ENCODE results near the gene NANS. TPM values are rescaled to one million over a fixed set of nuclear protein-coding genes. Genes with fewer than 3 reads are reported as not detected.

Gene NANS
- total and polyA plus RNA-seq, 10 of the 15 experiments (the other 5 are each of a cell fraction or from before 2014, with no cell fraction given): 21.0 to 126 (median 52.3) TPM

DNA sequence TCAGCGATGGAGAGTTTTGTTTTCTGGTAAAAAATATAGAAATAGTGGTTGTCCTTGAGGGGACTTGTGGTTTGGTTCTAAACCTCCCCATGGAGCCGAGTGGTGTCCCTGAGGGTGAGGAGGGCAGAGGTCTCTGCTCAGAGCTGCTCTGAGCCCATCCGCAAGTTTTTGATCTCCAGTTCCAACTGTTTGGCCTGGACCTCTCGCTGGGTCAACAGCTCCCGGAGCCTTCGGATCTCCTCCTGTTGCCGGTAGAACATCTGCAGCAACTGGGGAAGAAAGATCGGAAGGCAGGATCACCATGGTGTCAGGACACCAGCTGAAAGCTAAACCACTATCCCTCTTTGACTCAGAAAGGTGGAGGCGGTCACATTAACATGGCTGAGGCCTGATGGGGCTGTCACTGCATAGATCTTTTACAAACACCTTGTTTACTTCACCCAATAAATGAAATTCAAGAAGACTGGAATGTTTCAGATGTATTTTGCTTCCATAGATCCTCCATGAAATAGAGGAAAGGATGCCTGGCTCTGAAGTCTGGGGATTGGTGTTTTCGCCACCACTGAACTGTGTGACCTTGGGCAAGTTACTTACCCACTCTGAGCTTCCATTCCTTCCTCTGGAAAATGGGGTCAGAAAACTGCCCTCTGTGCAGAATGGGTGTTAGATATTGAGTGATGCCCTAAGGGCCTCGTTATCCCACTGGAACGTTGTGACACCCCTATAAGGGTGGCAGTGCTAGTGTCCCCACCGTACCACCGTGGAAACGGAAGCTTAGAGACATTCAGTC is 68.3 kb downstream of the NANS start:
- Histone ChIP-seq H3K36me3 (ENCODE audit: control insufficient read depth in 2 of 2, insufficient read depth in 2 of 2, low read length in 1 of 2) (no peaks in the 10 kb centered on the region), H4K20me1 (ENCODE audit: control insufficient read depth, insufficient read depth) (no peaks in the 10 kb centered on the region), H2AFZ (ENCODE audit: control insufficient read depth, low read depth, low read length) (no peak overlapping the region), H3K79me2 (ENCODE audit: control insufficient read depth, insufficient read depth, low read length) (no peaks in the 10 kb centered on the region), H3K4me3 (no peak overlapping the region), H3K9me3 (replicated peaks; ENCODE audit: control insufficient read depth, insufficient read depth, low read length) (no peaks in the 10 kb centered on the region), H3K4me2 (ENCODE audit: control insufficient read depth, insufficient read depth) (no peak overlapping the region), H3K9ac (ENCODE audit: control insufficient read depth, insufficient read depth, low read length) (no peak overlapping the region), H3K4me1 (ENCODE audit: control insufficient read depth, insufficient read depth, low read length) (peaks cover 32% of the 10 kb centered on the region), H3K27me3 (replicated peaks in 1 of 2; ENCODE audit: control insufficient read depth in 2 of 2, insufficient read depth in 2 of 2, low read length in 1 of 2) (no peaks in the 10 kb centered on the region), H3K27ac (ENCODE audit: control insufficient read depth, insufficient read depth) (no peak overlapping the region)
- DNase-seq (ENCODE audit: low read depth, low spot score) (no peak), FAIRE-seq (no peak), ATAC-seq (no peak)
- in situ Hi-C loops (cut with MboI) (no loop called here), intact Hi-C loops (cut with micrococcal nuclease; ENCODE audit: unreplicated experiment) (no loop called here)
- TF ChIP-seq ATF7 (IDR thresholded peaks at IDR 0.05; ENCODE audit: low read depth) (no peak), POLR2A (IDR thresholded peaks at IDR 0.05; ENCODE audit: low read depth, low read length) (no peak), ZNF622 (IDR thresholded peaks at IDR 0.05) (no peak), NFIC (IDR thresholded peaks at IDR 0.05; ENCODE audit: low read depth, low read length) (no peak), CHD1 (IDR thresholded peaks at IDR 0.05; ENCODE audit: low read depth, low read length) (no peak), FOS (IDR thresholded peaks at IDR 0.05; ENCODE audit: borderline replicate concordance, extremely low read depth, insufficient read length) (no peak), REST (IDR thresholded peaks at IDR 0.05; ENCODE audit: low read depth, low read length) (no peak)
- TF ChIP-seq, protein P1, sequence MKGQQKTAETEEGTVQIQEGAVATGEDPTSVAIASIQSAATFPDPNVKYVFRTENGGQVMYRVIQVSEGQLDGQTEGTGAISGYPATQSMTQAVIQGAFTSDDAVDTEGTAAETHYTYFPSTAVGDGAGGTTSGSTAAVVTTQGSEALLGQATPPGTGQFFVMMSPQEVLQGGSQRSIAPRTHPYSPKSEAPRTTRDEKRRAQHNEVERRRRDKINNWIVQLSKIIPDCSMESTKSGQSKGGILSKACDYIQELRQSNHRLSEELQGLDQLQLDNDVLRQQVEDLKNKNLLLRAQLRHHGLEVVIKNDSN (IDR thresholded peaks at IDR 0.05; ENCODE audit: borderline replicate concordance, extremely low read length, insufficient read depth, low read depth, low read length): no peak
- 91% methylated on average over 15 of the region's 15 CpGs for WGBS (ENCODE audit: insufficient coverage, insufficient replicate concordance, low lambda C conversion rate, missing lambda C conversion rate)
- CTCF ChIA-PET: interaction anchor here (0.6 to 1.2 kb wide), 4 partner anchors 10 to 66 kb away, joined by 3 to 4 read pairs (median 4); no protein-coding TSS in a partner anchor
- no TSS peak for BruUV-seq (replicated peaks)
- SMC1A ChIA-PET (ENCODE audit: uncharacterized antibody, unreplicated experiment): interaction anchor here (0.8 kb wide), 1 partner anchor 23 kb away, joined by 4 read pairs; no protein-coding TSS in a partner anchor
- RAD21 ChIA-PET (ENCODE audit: unreplicated experiment): no interaction called here
- POLR2A ChIA-PET: no interaction called here

Measured in GM12878 (cell line).